Sigmoid colon (tissue), 7 donors: ENCODE results near the gene RBM12. TPM values are rescaled to one million over a fixed set of nuclear protein-coding genes. Genes with fewer than 3 reads are reported as not detected.

Experiments used
- DNase-seq: peaks from one replicate; pipeline ENCODE4 v3.0.0-alpha.2; 2019
- H3K27ac ChIP-seq, 4 donors: fragments of 200-600 bp; sonication (generic); one replicate each; pipeline ENCODE4 v1.5.1; 2016 to 2019; ENCODE audit warnings: mild to moderate bottlenecking in 1 of 4
- H3K27me3 ChIP-seq, 3 donors: fragments of 200-600 bp; sonication (generic); one replicate each; pipeline ENCODE4 v1.5.1; 2019; ENCODE audit warnings: mild to moderate bottlenecking in 1 of 3
- H3K36me3 ChIP-seq, 4 donors: fragments of 200-600 bp; sonication (generic); one replicate each; pipeline ENCODE4 v1.5.1; 2016 to 2019
- H3K4me1 ChIP-seq, 4 donors: fragments of 200-600 bp; sonication (generic); one replicate each; pipeline ENCODE4 v1.5.1; 2017 to 2019
- H3K4me3 ChIP-seq, 4 donors: fragments of 200-600 bp; sonication (generic); one replicate each; pipeline ENCODE4 v1.5.1; 2017 to 2019; ENCODE audit warnings: mild to moderate bottlenecking in 2 of 4, moderate library complexity in 1 of 4
- H3K9me3 ChIP-seq, 4 donors: fragments of 200-600 bp in 3 of 4; sonication (generic) in 3 of 4; one replicate each; pipeline versions ENCODE4 v1.5.1 to v1.6.1; 2013 to 2019
- CTCF ChIP-seq, 4 experiments: fragments of 450-650 bp in 3 of 4; fragments of 200-600 bp in 1 of 4; IDR thresholded peaks; one replicate each; pipeline ENCODE4 v1.5.1; 2016 to 2019; ENCODE audit warnings: antibody characterized with exemption in 4 of 4, mild to moderate bottlenecking in 3 of 4, moderate library complexity in 2 of 4
- EP300 ChIP-seq, 4 donors: sonication (generic); formaldehyde crosslinking; IDR thresholded peaks; one replicate each; pipeline ENCODE4 v1.6.1; 2017; ENCODE audit warnings: antibody characterized with exemption in 4 of 4
- POLR2A ChIP-seq, 2 donors: fragments of 450-650 bp; IDR thresholded peaks; one replicate each; pipeline ENCODE4 v1.6.1; 2016; ENCODE audit warnings: antibody characterized with exemption in 2 of 2, mild to moderate bottlenecking in 2 of 2, moderate library complexity in 2 of 2
- POLR2AphosphoS5 ChIP-seq, 4 donors: sonication (generic); formaldehyde crosslinking; IDR thresholded peaks; one replicate each; pipeline ENCODE4 v1.6.1; 2017; ENCODE audit warnings: antibody characterized with exemption in 4 of 4
- WGBS, 2 donors: extraction: QIAGEN DNeasy Blood & Tissue Kit; methylation state at CpG; one replicate each; pipeline ENCODE4 v1.1.7; 2013; 5-methylcytosine and 5-hydroxymethylcytosine counted together
- intact Hi-C: fragments of 100-400 bp; cut with DNase I; formaldehyde crosslinking; loops from one replicate; pipeline ENCODE4 v1.15.1; 2023
- polyA plus RNA-seq, 3 donors: library from polyadenylated mRNA; stranded (reverse); fragments of 200-250 nt; gene quantifications; one replicate each; pipeline ENCODE4 v1.2.3, GENCODE V29; 2013
- total RNA-seq, 4 donors: library from RNA; depleted of rRNA; stranded (reverse); fragments of >200 nt; gene quantifications; one replicate each; pipeline ENCODE4 v1.1.0, GENCODE V29; 2016
- donor health status: healthy with polysubstance abuse.
- donor health status: Bipolar disorder and iron deficiency.
- donor health status: healthy.

Gene RBM12
- total and polyA plus RNA-seq, 7 donors = 10.2 to 26.4 (median 24.6) TPM

- DNase-seq = no peak
- Histone ChIP-seq H3K27ac (peak overlapping the region in 1 of 4 donors; percentile 48), H3K9me3 (no peaks in the 10 kb centered on the region), H3K4me1 (peaks cover 0 to 86% (median 75%) of the 10 kb centered on the region in 4 donors), H3K36me3 (peaks cover 13 to 34% (median 16%) of the 10 kb centered on the region in 4 donors), H3K27me3 (no peaks in the 10 kb centered on the region), H3K4me3 (no peak overlapping the region)
- no peak for TF ChIP-seq CTCF (IDR thresholded peaks at IDR 0.05)
- no peak for TF ChIP-seq EP300 (IDR thresholded peaks at IDR 0.05)
- TF ChIP-seq POLR2A (IDR thresholded peaks at IDR 0.05) = no peak
- TF ChIP-seq POLR2AphosphoS5 (IDR thresholded peaks at IDR 0.05) = no peak
- 97 to 98% methylated on average over 13 of the region's 13 CpGs for WGBS, 2 donors
- intact Hi-C loops = no loop called here
These were observed 11.9 kb downstream of the RBM12 start for GRCh38 chr20:35652641-35653429.

GRCh38 chr20:35651958-35652357, 12.7 kb downstream of the RBM12 start:
- H3K4me1 ChIP-seq = peaks cover 0 to 80% (median 69%) of the 10 kb centered on the region in 4 donors
- H3K9me3 ChIP-seq = no peaks in the 10 kb centered on the region
- no peaks in the 10 kb centered on the region for H3K27me3 ChIP-seq
- H3K4me3 ChIP-seq = no peak overlapping the region
- peak overlapping the region in 2 of 4 donors; percentile 23 to 48 for H3K27ac ChIP-seq
- TF ChIP-seq POLR2A (IDR thresholded peaks at IDR 0.05) (no peak), POLR2AphosphoS5 (IDR thresholded peaks at IDR 0.05) (no peak), CTCF (IDR thresholded peaks at IDR 0.05) (no peak), EP300 (IDR thresholded peaks at IDR 0.05) (no peak)
- DNase-seq = no peak
- H3K36me3 ChIP-seq = peaks cover 13 to 34% (median 16%) of the 10 kb centered on the region in 4 donors
- intact Hi-C loops = no loop called here

- peaks cover 13 to 34% (median 16%) of the 10 kb centered on the region in 4 donors for H3K36me3 ChIP-seq
- 82 to 83% methylated on average over 3 of the region's 3 CpGs for WGBS, 2 donors
- TF ChIP-seq CTCF (IDR thresholded peaks at IDR 0.05) = no peak
- TF ChIP-seq POLR2AphosphoS5 (IDR thresholded peaks at IDR 0.05) = no peak
- no peak for TF ChIP-seq POLR2A (IDR thresholded peaks at IDR 0.05)
- TF ChIP-seq EP300 (IDR thresholded peaks at IDR 0.05) = no peak
- peak overlapping the region in 3 of 4 donors; percentile 2 to 55 (median 48) for H3K27ac ChIP-seq
- H3K4me3 ChIP-seq = no peak overlapping the region
- intact Hi-C loops = no loop called here
- H3K27me3 ChIP-seq = no peaks in the 10 kb centered on the region
- peaks cover 0 to 67% (median 61%) of the 10 kb centered on the region in 4 donors for H3K4me1 ChIP-seq
- H3K9me3 ChIP-seq = no peaks in the 10 kb centered on the region
- no peak for DNase-seq
These were observed 14.1 kb downstream of the RBM12 start for GRCh38 chr20:35650632-35651031.

- no peaks in the 10 kb centered on the region for H3K27me3 ChIP-seq
- DNase-seq = no peak
- H3K4me3 ChIP-seq = no peak overlapping the region
- intact Hi-C loops = no loop called here
- H3K36me3 ChIP-seq = peaks cover 2 to 17% (median 4%) of the 10 kb centered on the region in 4 donors
- TF ChIP-seq CTCF (IDR thresholded peaks at IDR 0.05) = no peak
- peak in 2 of 4 donors; percentile 63 to 66 for TF ChIP-seq POLR2AphosphoS5 (IDR thresholded peaks at IDR 0.05)
- no peaks in the 10 kb centered on the region for H3K9me3 ChIP-seq
- H3K27ac ChIP-seq = peak overlapping the region in 3 of 4 donors; percentile 30 to 48 (median 36)
- H3K4me1 ChIP-seq = peaks cover 0 to 60% (median 57%) of the 10 kb centered on the region in 4 donors
These were observed 15.9 kb downstream of the RBM12 start for GRCh38 chr20:35648836-35649235.
